Middle frontal gyrus (tissue), 1 donor: ENCODE measurements around the gene AP4M1.
"Not testable (repeated sequence)": the region's sequence is repeated elsewhere in the genome, so short reads cannot be mapped to it uniquely, and the experiment has no call there.

Source experiments
- DNase-seq: peaks from one replicate; pipeline ENCODE4 v3.0.0-alpha.2; 2015; ENCODE audit warnings: low spot score; ENCODE audit errors: extremely low spot score

The AP4M1 gene

GRCh38 chr7:100107890-100108289 is 6.4 kb downstream of the AP4M1 start:
- no peak for DNase-seq

GRCh38 chr7:100109521-100110163 is 8.2 kb downstream of the AP4M1 start:
- DNase-seq = no peak

- DNase-seq = no peak
Measured at GRCh38 chr7:100111156-100111555, 9.7 kb downstream of the AP4M1 start.

- DNase-seq = no peak
Measured at GRCh38 chr7:100111914-100112313, 10.5 kb downstream of the AP4M1 start.

GRCh38 chr7:100115026-100115425 is 13.6 kb downstream of the AP4M1 start:
- DNase-seq = no peak

GRCh38 chr7:100118388-100119071 is 17.1 kb downstream of the AP4M1 start:
- no peak for DNase-seq

- DNase-seq = peak; percentile 86
Measured at GRCh38 chr7:100119072-100119969, 17.9 kb downstream of the AP4M1 start, which contains the start of the genes CNPY4 and TAF6. CNPY4 (plus strand) TSS chr7:100119634; CDS start chr7:100119745, 111 bp downstream. TAF6 (minus strand) TSS chr7:100119358; CDS start chr7:100114209, 5,149 bp downstream.

- peak; percentile 54 for DNase-seq
Measured at GRCh38 chr7:100119970-100120732, 18.7 kb downstream of the AP4M1 start.

- DNase-seq = no peak
Measured at GRCh38 chr7:100120733-100121036, 19.2 kb downstream of the AP4M1 start.

GRCh38 chr7:100122067-100122466 is 20.6 kb downstream of the AP4M1 start:
- no peak for DNase-seq

GRCh38 chr7:100122568-100122967 is 21.1 kb downstream of the AP4M1 start:
- no peak for DNase-seq

- DNase-seq = no peak
Measured at GRCh38 chr7:100124301-100125230, 23.1 kb downstream of the AP4M1 start.

GRCh38 chr7:100126239-100126930 is 24.9 kb downstream of the AP4M1 start:
- no peak for DNase-seq

GRCh38 chr7:100126931-100127865 is 25.8 kb downstream of the AP4M1 start, which contains the start of gene MBLAC1:
MBLAC1 (plus strand) TSS chr7:100126967; CDS start chr7:100127396, 429 bp downstream.
- peak; percentile 73 for DNase-seq

GRCh38 chr7:100127866-100128636 is 26.6 kb downstream of the AP4M1 start:
- DNase-seq = no peak

GRCh38 chr7:100128637-100128963 is 27.2 kb downstream of the AP4M1 start:
- DNase-seq = no peak

GRCh38 chr7:100130220-100130607 is 28.8 kb downstream of the AP4M1 start:
- DNase-seq = not testable (repeated sequence)
